HepG2 (cell line): ENCODE results near the gene MCMBP. TPM values are rescaled to one million over a fixed set of nuclear protein-coding genes. Genes with fewer than 3 reads are reported as not detected.

ENCODE experiments used
- ATAC-seq: fragments of 200-7000 bp; cut with Tn5 transposase; 3 replicates; pipeline ENCODE4 v1.9.1; 2020; ENCODE audit warnings: mild to moderate bottlenecking, moderate library complexity
- BruUV-seq: library from RNA; stranded (reverse); fragments of 400-500 nt; replicated peaks from 2 replicates; lab custom pipeline; 2021; lab: Mats Ljungman, UMichigan
- CTCF ChIA-PET: fragments of 300-600 bp; formaldehyde crosslinking; extraction: SDS; loops from one replicate; lab custom pipeline; 2021; ENCODE audit warnings: low total read pairs, inconsistent platforms, low intra/inter-chr PET ratio; lab: Yijun Ruan, JAX
- POLR2A ChIA-PET: fragments of 350-600 bp; sonication (Branson Sonifier 250); formaldehyde crosslinking; loops from one replicate; lab custom pipeline; 2020; ENCODE audit warnings: antibody characterized with exemption, inconsistent platforms; lab: Yijun Ruan, JAX
- DNase-seq: peaks from one replicate; pipeline ENCODE4 v3.0.0-alpha.2; 2015; ENCODE audit warnings: low spot score
- FAIRE-seq: peaks from 3 replicates; lab custom pipeline; 2011; peaks lifted over from hg19 to GRCh38; lab: Jason Lieb, UNC
- H2AFZ ChIP-seq: one replicate; pipeline ENCODE4 v1.6.1; 2011; ENCODE audit warnings: low read length, inconsistent platforms
- H3K27ac ChIP-seq: fragments of 300-600 bp; 3 replicates; pipeline ENCODE4 v1.8.0; 2011; ENCODE audit warnings: mixed run types, mild to moderate bottlenecking, mixed read lengths, low read length, inconsistent platforms; ENCODE audit not compliant: insufficient read depth; ENCODE audit errors: extremely low read length
- H3K27me3 ChIP-seq, 2 experiments: fragments of 200-600 bp in 1 of 2; 2 replicates in 1 of 2; 3 replicates in 1 of 2; pipeline versions ENCODE4 v1.6.0 to v1.8.0; 2011; ENCODE audit warnings: low read length in 2 of 2, mild to moderate bottlenecking in 2 of 2, moderate library complexity in 2 of 2, inconsistent platforms in 1 of 2; ENCODE audit not compliant: insufficient read depth in 2 of 2, control insufficient read depth in 1 of 2
- H3K36me3 ChIP-seq, 2 experiments: fragments of 200-600 bp in 1 of 2; replicated peaks in 1 of 2; 2 replicates in 1 of 2; 3 replicates in 1 of 2; pipeline versions ENCODE4 v1.5.1 to v1.8.0; 2011; ENCODE audit warnings: low read length in 2 of 2, inconsistent platforms in 1 of 2; ENCODE audit not compliant: insufficient read depth in 2 of 2, control insufficient read depth in 1 of 2
- H3K4me1 ChIP-seq: 2 replicates; pipeline ENCODE4 v1.5.1; 2012; ENCODE audit warnings: low read length, inconsistent platforms; ENCODE audit not compliant: insufficient read depth
- H3K4me2 ChIP-seq: 2 replicates; pipeline ENCODE4 v1.6.0; 2011; ENCODE audit warnings: low read depth, low read length, inconsistent platforms
- H3K4me3 ChIP-seq, 3 experiments: fragments of 200-600 bp in 1 of 3; sonication (generic), shearing (Covaris generic) in 1 of 3; replicated peaks in 1 of 3; 2 replicates each; pipeline ENCODE4 v1.5.1; 2011 to 2016; ENCODE audit warnings: low read length in 3 of 3, inconsistent platforms in 2 of 3, low read depth in 2 of 3, mild to moderate bottlenecking in 2 of 3, control low read depth in 1 of 3, mixed read lengths in 1 of 3; ENCODE audit not compliant: insufficient read depth in 1 of 3
- H3K79me2 ChIP-seq: one replicate; pipeline ENCODE4 v1.6.1; 2011; ENCODE audit warnings: low read length, inconsistent platforms; ENCODE audit not compliant: insufficient read depth
- H3K9ac ChIP-seq: 2 replicates; pipeline ENCODE4 v1.6.0; 2011; ENCODE audit warnings: mild to moderate bottlenecking, low read depth, low read length, inconsistent platforms; ENCODE audit not compliant: insufficient read depth
- H3K9me3 ChIP-seq: 2 replicates; pipeline ENCODE4 v1.5.1; 2012; ENCODE audit warnings: mild to moderate bottlenecking, low read length
- H4K20me1 ChIP-seq: 2 replicates; pipeline ENCODE4 v1.6.0; 2011; ENCODE audit warnings: inconsistent platforms, mild to moderate bottlenecking, low read length, moderate library complexity; ENCODE audit not compliant: insufficient read depth
- MEIS2 ChIP-seq: sonication (generic); formaldehyde crosslinking; IDR thresholded peaks from 2 replicates; pipeline ENCODE4 v1.9.0; 2021; ENCODE audit warnings: mild to moderate bottlenecking, missing genetic modification reagents
- SMARCE1 ChIP-seq: fragments of 450-650 bp; IDR thresholded peaks from 2 replicates; pipeline ENCODE4 v1.6.1; 2017; ENCODE audit warnings: borderline replicate concordance
- ZNF558 ChIP-seq: sonication (generic); formaldehyde crosslinking; IDR thresholded peaks from 2 replicates; pipeline ENCODE4 v1.9.0; 2022; ENCODE audit warnings: mild to moderate bottlenecking, missing genetic modification reagents, borderline replicate concordance
- WGBS: methylation state at CpG from one replicate; pipeline ENCODE4 v1.1.6; 2017; ENCODE audit warnings: low lambda C conversion rate; 5-methylcytosine and 5-hydroxymethylcytosine counted together
- in situ Hi-C: cut with HindIII; loops from 2 replicates; pipeline ENCODE4 v1.10.0; 2017; ENCODE audit warnings: low pct_unique_long_range_greater_than_20kb; ENCODE audit not compliant: extremely low pct_ligation_motif_present
- intact Hi-C: fragments of 100-400 bp; cut with micrococcal nuclease; formaldehyde crosslinking; loops from one replicate; pipeline ENCODE4 v1.10.0; 2022; ENCODE audit not compliant: unreplicated experiment
- polyA plus RNA-seq, 8 experiments: library from polyadenylated mRNA; depleted of rRNA in 3 of 8; stranded (reverse) in 7 of 8; unstranded in 1 of 8; fragments of >200 nt; fragmentation: Illumina TruSeq in 4 of 8; extraction: Trizol in 4 of 8; gene quantifications; 2 replicates each; pipeline versions ENCODE4 v1.2.1 to v1.2.3, GENCODE V29; 2011 to 2016; ENCODE audit warnings: low read depth in 4 of 8, missing spikeins in 1 of 8, mixed read lengths in 1 of 8; ENCODE audit not compliant: insufficient read depth in 1 of 8
- total RNA-seq, 5 experiments: library from RNA; depleted of rRNA; stranded (reverse); fragments of >200 nt; fragmentation: Illumina TruSeq; extraction: Trizol; gene quantifications; 2 replicates each; pipeline ENCODE4 v1.2.3, GENCODE V29; 2016; ENCODE audit warnings: low read depth in 1 of 5
- TF ChIP-seq, protein P1 (sequence below): sonication (generic); formaldehyde crosslinking; conservative IDR thresholded peaks from 2 replicates; pipeline ENCODE4 v1.4.0; 2020; ENCODE audit warnings: missing genetic modification reagents
- TF ChIP-seq, protein P2 (sequence below): sonication (generic); formaldehyde crosslinking; IDR thresholded peaks from 2 replicates; pipeline ENCODE4 v1.4.0; 2020; ENCODE audit warnings: missing genetic modification reagents, mild to moderate bottlenecking, borderline replicate concordance
- TF ChIP-seq, protein P3 (sequence below): sonication (generic); formaldehyde crosslinking; IDR thresholded peaks from 2 replicates; pipeline ENCODE4 v1.5.0; 2020; ENCODE audit warnings: mild to moderate bottlenecking, missing genetic modification reagents
- TF ChIP-seq, protein P4 (sequence below): sonication (generic); formaldehyde crosslinking; IDR thresholded peaks from 2 replicates; pipeline ENCODE4 v1.5.0; 2020; ENCODE audit warnings: missing genetic modification reagents

Gene MCMBP
- total and polyA plus RNA-seq, 2 of the 13 experiments (the other 11 are each of a cell fraction or from before 2014, with no cell fraction given) = 35.7 to 62.4 TPM

DNA sequence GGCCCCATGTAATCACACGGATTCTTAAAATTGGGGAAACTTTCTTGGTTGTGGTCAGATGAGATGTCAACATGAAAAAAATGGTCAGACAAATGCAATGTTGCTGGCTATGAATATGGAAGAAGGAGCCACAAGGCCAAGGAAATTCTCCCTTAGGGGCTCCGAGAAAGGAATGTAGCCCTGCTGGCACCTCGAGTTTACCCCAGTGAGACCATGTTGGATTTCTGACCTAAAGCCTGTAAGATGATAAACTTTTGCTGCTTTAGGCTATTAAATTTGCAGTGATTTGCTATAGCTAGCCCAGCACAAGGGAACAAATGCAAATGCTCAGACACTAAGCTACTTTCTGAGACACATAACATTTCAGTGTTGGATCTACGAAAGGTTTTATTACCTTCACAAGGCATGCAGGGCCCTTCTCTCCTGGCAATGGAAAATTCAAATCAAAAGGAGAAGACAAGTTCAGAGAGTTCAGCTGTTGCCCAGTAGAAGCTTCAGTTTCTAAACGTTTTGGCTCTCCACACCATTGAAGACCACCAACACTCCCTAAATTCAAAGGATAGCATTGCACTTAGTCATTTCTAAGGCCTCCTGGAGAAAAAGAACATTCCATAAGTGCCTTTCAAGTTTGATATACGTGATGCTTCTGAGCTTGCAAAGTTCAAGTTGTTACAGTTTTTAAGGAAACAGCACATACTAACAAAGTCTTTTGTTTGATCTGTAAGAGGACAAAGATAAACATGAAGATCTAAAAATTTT is 23.4 kb downstream of the MCMBP start:
- H3K36me3 ChIP-seq = peaks cover 21 to 84% of the 10 kb centered on the region in 2 experiments
- TF ChIP-seq, protein P1, sequence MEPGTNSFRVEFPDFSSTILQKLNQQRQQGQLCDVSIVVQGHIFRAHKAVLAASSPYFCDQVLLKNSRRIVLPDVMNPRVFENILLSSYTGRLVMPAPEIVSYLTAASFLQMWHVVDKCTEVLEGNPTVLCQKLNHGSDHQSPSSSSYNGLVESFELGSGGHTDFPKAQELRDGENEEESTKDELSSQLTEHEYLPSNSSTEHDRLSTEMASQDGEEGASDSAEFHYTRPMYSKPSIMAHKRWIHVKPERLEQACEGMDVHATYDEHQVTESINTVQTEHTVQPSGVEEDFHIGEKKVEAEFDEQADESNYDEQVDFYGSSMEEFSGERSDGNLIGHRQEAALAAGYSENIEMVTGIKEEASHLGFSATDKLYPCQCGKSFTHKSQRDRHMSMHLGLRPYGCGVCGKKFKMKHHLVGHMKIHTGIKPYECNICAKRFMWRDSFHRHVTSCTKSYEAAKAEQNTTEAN = no peak
- TF ChIP-seq ZNF558 (CRISPR knock-in tag) = no peak
- TF ChIP-seq, protein P2, sequence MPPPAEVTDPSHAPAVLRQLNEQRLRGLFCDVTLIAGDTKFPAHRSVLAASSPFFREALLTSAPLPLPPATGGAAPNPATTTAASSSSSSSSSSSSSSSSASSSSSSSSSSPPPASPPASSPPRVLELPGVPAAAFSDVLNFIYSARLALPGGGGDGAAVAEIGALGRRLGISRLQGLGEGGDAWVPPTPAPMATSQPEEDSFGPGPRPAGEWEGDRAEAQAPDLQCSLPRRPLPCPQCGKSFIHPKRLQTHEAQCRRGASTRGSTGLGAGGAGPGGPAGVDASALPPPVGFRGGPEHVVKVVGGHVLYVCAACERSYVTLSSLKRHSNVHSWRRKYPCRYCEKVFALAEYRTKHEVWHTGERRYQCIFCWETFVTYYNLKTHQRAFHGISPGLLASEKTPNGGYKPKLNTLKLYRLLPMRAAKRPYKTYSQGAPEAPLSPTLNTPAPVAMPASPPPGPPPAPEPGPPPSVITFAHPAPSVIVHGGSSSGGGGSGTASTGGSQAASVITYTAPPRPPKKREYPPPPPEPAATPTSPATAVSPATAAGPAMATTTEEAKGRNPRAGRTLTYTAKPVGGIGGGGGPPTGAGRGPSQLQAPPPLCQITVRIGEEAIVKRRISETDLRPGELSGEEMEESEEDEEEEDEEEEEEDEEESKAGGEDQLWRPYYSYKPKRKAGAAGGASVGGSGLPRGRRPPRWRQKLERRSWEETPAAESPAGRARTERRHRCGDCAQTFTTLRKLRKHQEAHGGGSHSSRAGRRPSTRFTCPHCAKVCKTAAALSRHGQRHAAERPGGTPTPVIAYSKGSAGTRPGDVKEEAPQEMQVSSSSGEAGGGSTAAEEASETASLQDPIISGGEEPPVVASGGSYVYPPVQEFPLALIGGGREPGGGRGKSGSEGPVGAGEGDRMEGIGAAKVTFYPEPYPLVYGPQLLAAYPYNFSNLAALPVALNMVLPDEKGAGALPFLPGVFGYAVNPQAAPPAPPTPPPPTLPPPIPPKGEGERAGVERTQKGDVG (CRISPR knock-in tag) = no peak
- TF ChIP-seq, protein P3, sequence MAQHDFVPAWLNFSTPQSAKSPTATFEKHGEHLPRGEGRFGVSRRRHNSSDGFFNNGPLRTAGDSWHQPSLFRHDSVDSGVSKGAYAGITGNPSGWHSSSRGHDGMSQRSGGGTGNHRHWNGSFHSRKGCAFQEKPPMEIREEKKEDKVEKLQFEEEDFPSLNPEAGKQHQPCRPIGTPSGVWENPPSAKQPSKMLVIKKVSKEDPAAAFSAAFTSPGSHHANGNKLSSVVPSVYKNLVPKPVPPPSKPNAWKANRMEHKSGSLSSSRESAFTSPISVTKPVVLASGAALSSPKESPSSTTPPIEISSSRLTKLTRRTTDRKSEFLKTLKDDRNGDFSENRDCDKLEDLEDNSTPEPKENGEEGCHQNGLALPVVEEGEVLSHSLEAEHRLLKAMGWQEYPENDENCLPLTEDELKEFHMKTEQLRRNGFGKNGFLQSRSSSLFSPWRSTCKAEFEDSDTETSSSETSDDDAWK (CRISPR knock-in tag) = no peak
- TF ChIP-seq SMARCE1 = no peak
- TF ChIP-seq, protein P4, sequence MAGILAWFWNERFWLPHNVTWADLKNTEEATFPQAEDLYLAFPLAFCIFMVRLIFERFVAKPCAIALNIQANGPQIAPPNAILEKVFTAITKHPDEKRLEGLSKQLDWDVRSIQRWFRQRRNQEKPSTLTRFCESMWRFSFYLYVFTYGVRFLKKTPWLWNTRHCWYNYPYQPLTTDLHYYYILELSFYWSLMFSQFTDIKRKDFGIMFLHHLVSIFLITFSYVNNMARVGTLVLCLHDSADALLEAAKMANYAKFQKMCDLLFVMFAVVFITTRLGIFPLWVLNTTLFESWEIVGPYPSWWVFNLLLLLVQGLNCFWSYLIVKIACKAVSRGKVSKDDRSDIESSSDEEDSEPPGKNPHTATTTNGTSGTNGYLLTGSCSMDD (CRISPR knock-in tag) = no peak
- no peak for TF ChIP-seq MEIS2 (CRISPR knock-in tag)
- POLR2A ChIA-PET = no interaction called here

More for the DNA sequence above, 23.4 kb downstream of the MCMBP start:
- intact Hi-C loops = no loop called here
- FAIRE-seq (no peak), ATAC-seq (no peak), DNase-seq (no peak)
- Histone ChIP-seq H3K27me3 (no peaks in the 10 kb centered on the region; a peak in 1 of 5 replicates), H3K27ac (no peak overlapping the region), H3K4me3 (no peak overlapping the region), H3K79me2 (no peaks in the 10 kb centered on the region), H3K9ac (no peak overlapping the region), H3K9me3 (no peaks in the 10 kb centered on the region), H4K20me1 (no peaks in the 10 kb centered on the region), H3K4me1 (no peaks in the 10 kb centered on the region), H3K4me2 (no peak overlapping the region), H2AFZ (no peak overlapping the region)
- WGBS = 89% methylated on average over 6 of the region's 6 CpGs
- CTCF ChIA-PET = no interaction called here
- BruUV-seq = no TSS peak
- in situ Hi-C loops = no loop called here
